ENCODE results near the gene ATAD3A. TPM values are rescaled to one million over a fixed set of nuclear protein-coding genes. Genes with fewer than 3 reads are reported as not detected.

Gene ATAD3A
- total and polyA plus RNA-seq, 2 experiments from 2014 or later: 36.5 to 80.3 TPM

DNA sequence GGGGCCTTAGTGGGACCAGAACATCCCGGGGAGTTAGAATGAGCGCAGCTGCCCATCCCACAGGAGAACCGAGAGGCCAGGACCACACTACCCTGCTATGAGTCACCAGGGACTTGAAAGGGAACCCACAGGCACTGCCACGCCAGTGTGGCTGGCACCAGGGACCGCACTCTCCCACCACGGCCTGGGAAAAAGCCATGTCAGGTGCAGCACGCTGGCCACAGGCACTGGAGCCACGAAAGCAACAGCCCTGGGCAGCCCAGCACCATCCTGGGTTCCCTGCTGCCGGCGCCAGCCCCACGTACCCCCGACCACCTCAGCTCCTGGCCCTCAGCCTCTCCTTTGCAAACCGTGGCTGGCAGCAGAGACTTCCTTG is 42.6 kb downstream of the ATAD3A start:
- Mint-ChIP-seq H3K9me3 (no peaks in the 10 kb centered on the region), H3K4me1 (no peaks in the 10 kb centered on the region; the same call in 2 of the 3 replicates), H3K27me3 (ENCODE audit: insufficient read depth, low read depth, poor library complexity) (peaks cover 15% of the 10 kb centered on the region), H3K36me3 (ENCODE audit: low read depth) (no peaks in the 10 kb centered on the region), H3K4me3 (no peak overlapping the region), H3K27ac (no peak overlapping the region)
- peaks cover 20% of the 10 kb centered on the region for H4K20me1 ChIP-seq (replicated peaks; ENCODE audit: insufficient read depth)
- H3K27ac ChIP-seq (ENCODE audit: low read depth): no peak overlapping the region
- H3K4me3 ChIP-seq: no peak overlapping the region
- DNase-seq (ENCODE audit: low spot score) (no peak), ATAC-seq (no peak)
- TF ChIP-seq, protein P1, sequence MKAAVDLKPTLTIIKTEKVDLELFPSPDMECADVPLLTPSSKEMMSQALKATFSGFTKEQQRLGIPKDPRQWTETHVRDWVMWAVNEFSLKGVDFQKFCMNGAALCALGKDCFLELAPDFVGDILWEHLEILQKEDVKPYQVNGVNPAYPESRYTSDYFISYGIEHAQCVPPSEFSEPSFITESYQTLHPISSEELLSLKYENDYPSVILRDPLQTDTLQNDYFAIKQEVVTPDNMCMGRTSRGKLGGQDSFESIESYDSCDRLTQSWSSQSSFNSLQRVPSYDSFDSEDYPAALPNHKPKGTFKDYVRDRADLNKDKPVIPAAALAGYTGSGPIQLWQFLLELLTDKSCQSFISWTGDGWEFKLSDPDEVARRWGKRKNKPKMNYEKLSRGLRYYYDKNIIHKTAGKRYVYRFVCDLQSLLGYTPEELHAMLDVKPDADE (IDR thresholded peaks at IDR 0.05): no peak
- TF ChIP-seq, protein P2, sequence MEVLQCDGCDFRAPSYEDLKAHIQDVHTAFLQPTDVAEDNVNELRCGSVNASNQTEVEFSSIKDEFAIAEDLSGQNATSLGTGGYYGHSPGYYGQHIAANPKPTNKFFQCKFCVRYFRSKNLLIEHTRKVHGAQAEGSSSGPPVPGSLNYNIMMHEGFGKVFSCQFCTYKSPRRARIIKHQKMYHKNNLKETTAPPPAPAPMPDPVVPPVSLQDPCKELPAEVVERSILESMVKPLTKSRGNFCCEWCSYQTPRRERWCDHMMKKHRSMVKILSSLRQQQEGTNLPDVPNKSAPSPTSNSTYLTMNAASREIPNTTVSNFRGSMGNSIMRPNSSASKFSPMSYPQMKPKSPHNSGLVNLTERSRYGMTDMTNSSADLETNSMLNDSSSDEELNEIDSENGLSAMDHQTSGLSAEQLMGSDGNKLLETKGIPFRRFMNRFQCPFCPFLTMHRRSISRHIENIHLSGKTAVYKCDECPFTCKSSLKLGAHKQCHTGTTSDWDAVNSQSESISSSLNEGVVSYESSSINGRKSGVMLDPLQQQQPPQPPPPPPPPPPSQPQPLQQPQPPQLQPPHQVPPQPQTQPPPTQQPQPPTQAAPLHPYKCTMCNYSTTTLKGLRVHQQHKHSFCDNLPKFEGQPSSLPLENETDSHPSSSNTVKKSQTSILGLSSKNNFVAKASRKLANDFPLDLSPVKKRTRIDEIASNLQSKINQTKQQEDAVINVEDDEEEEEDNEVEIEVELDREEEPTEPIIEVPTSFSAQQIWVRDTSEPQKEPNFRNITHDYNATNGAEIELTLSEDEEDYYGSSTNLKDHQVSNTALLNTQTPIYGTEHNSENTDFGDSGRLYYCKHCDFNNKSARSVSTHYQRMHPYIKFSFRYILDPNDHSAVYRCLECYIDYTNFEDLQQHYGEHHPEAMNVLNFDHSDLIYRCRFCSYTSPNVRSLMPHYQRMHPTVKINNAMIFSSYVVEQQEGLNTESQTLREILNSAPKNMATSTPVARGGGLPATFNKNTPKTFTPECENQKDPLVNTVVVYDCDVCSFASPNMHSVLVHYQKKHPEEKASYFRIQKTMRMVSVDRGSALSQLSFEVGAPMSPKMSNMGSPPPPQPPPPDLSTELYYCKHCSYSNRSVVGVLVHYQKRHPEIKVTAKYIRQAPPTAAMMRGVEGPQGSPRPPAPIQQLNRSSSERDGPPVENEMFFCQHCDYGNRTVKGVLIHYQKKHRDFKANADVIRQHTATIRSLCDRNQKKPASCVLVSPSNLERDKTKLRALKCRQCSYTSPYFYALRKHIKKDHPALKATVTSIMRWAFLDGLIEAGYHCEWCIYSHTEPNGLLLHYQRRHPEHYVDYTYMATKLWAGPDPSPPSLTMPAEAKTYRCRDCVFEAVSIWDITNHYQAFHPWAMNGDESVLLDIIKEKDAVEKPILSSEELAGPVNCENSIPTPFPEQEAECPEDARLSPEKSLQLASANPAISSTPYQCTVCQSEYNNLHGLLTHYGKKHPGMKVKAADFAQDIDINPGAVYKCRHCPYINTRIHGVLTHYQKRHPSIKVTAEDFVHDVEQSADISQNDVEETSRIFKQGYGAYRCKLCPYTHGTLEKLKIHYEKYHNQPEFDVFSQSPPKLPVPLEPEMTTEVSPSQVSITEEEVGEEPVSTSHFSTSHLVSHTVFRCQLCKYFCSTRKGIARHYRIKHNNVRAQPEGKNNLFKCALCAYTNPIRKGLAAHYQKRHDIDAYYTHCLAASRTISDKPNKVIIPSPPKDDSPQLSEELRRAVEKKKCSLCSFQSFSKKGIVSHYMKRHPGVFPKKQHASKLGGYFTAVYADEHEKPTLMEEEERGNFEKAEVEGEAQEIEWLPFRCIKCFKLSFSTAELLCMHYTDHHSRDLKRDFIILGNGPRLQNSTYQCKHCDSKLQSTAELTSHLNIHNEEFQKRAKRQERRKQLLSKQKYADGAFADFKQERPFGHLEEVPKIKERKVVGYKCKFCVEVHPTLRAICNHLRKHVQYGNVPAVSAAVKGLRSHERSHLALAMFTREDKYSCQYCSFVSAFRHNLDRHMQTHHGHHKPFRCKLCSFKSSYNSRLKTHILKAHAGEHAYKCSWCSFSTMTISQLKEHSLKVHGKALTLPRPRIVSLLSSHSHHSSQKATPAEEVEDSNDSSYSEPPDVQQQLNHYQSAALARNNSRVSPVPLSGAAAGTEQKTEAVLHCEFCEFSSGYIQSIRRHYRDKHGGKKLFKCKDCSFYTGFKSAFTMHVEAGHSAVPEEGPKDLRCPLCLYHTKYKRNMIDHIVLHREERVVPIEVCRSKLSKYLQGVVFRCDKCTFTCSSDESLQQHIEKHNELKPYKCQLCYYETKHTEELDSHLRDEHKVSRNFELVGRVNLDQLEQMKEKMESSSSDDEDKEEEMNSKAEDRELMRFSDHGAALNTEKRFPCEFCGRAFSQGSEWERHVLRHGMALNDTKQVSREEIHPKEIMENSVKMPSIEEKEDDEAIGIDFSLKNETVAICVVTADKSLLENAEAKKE (CRISPR knock-in tag; IDR thresholded peaks at IDR 0.05): no peak
- TF ChIP-seq NANOG (IDR thresholded peaks at IDR 0.05; ENCODE audit: borderline replicate concordance) (no peak), EZH2 (IDR thresholded peaks at IDR 0.05; ENCODE audit: low read depth, unreplicated experiment) (no peak), CREB1 (CRISPR knock-in tag; IDR thresholded peaks at IDR 0.05; ENCODE audit: low read depth) (no peak), ZNF331 (CRISPR knock-in tag; IDR thresholded peaks at IDR 0.05; ENCODE audit: low read depth) (no peak), JUNB (IDR thresholded peaks at IDR 0.05; ENCODE audit: unreplicated experiment) (no peak), ZNF114 (CRISPR knock-in tag; IDR thresholded peaks at IDR 0.05) (no peak), EZH2phosphoT487 (IDR thresholded peaks at IDR 0.05; ENCODE audit: unreplicated experiment) (no peak), STAT1 (IDR thresholded peaks at IDR 0.05; ENCODE audit: unreplicated experiment) (no peak), POLR2AphosphoS5 (IDR thresholded peaks at IDR 0.05; ENCODE audit: low read depth) (no peak; the same call in 1 of the 2 replicates)
- TF ChIP-seq, protein P3, sequence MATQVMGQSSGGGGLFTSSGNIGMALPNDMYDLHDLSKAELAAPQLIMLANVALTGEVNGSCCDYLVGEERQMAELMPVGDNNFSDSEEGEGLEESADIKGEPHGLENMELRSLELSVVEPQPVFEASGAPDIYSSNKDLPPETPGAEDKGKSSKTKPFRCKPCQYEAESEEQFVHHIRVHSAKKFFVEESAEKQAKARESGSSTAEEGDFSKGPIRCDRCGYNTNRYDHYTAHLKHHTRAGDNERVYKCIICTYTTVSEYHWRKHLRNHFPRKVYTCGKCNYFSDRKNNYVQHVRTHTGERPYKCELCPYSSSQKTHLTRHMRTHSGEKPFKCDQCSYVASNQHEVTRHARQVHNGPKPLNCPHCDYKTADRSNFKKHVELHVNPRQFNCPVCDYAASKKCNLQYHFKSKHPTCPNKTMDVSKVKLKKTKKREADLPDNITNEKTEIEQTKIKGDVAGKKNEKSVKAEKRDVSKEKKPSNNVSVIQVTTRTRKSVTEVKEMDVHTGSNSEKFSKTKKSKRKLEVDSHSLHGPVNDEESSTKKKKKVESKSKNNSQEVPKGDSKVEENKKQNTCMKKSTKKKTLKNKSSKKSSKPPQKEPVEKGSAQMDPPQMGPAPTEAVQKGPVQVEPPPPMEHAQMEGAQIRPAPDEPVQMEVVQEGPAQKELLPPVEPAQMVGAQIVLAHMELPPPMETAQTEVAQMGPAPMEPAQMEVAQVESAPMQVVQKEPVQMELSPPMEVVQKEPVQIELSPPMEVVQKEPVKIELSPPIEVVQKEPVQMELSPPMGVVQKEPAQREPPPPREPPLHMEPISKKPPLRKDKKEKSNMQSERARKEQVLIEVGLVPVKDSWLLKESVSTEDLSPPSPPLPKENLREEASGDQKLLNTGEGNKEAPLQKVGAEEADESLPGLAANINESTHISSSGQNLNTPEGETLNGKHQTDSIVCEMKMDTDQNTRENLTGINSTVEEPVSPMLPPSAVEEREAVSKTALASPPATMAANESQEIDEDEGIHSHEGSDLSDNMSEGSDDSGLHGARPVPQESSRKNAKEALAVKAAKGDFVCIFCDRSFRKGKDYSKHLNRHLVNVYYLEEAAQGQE (IDR thresholded peaks at IDR 0.05; ENCODE audit: unreplicated experiment): no peak
- TF ChIP-seq, protein P4, sequence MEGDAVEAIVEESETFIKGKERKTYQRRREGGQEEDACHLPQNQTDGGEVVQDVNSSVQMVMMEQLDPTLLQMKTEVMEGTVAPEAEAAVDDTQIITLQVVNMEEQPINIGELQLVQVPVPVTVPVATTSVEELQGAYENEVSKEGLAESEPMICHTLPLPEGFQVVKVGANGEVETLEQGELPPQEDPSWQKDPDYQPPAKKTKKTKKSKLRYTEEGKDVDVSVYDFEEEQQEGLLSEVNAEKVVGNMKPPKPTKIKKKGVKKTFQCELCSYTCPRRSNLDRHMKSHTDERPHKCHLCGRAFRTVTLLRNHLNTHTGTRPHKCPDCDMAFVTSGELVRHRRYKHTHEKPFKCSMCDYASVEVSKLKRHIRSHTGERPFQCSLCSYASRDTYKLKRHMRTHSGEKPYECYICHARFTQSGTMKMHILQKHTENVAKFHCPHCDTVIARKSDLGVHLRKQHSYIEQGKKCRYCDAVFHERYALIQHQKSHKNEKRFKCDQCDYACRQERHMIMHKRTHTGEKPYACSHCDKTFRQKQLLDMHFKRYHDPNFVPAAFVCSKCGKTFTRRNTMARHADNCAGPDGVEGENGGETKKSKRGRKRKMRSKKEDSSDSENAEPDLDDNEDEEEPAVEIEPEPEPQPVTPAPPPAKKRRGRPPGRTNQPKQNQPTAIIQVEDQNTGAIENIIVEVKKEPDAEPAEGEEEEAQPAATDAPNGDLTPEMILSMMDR (conservative IDR thresholded peaks at IDR 0.05; ENCODE audit: low read depth in 2 of 2): no peak
- no peak overlapping the region for H3K4me2 ChIP-seq
- no peaks in the 10 kb centered on the region for H3K36me3 ChIP-seq (ENCODE audit: insufficient read depth)
- H3F3A ChIP-seq (replicated peaks; ENCODE audit: low read depth): 0 out of 2 replicates have a peak, but pooled peaks cover 19% of the 10 kb centered on the region
- no peaks in the 10 kb centered on the region for H3K4me1 ChIP-seq (ENCODE audit: insufficient read depth)
- peaks cover 13% of the 10 kb centered on the region; the same call in 1 of the 2 replicates for H3K79me2 ChIP-seq (replicated peaks; ENCODE audit: insufficient read depth)
- no peaks in the 10 kb centered on the region for H3K27me3 ChIP-seq (ENCODE audit: insufficient read depth)
- no peaks in the 10 kb centered on the region for H3K9me2 ChIP-seq (ENCODE audit: insufficient read depth)
- H2AFZ ChIP-seq: no peak overlapping the region

Data from GM23338 (cell line).